K562 (cell line): ENCODE measurements around the gene LRRC14B. TPM values are rescaled to one million over a fixed set of nuclear protein-coding genes. Genes with fewer than 3 reads are reported as not detected.

ENCODE experiments used
- ATAC-seq: fragments of 200-7000 bp; cut with Tn5 transposase; 3 replicates; pipeline ENCODE4 v1.9.1; 2020; ENCODE audit warnings: moderate library complexity
- BruUV-seq: library from RNA; stranded (reverse); fragments of 400-500 nt; replicated peaks from 2 replicates; lab custom pipeline; 2021; lab: Mats Ljungman, UMichigan
- CTCF ChIA-PET: fragments of 300-600 bp; formaldehyde crosslinking; extraction: SDS; loops from one replicate; lab custom pipeline; 2021; ENCODE audit warnings: low intra/inter-chr PET ratio; lab: Yijun Ruan, JAX
- POLR2A ChIA-PET: fragments of 300-600, 350-650 bp; sonication (Branson Sonifier 250); formaldehyde crosslinking; extraction: SDS; loops from one replicate; lab custom pipeline; 2021; ENCODE audit warnings: antibody characterized with exemption, inconsistent platforms; lab: Yijun Ruan, JAX
- DNase-seq, 4 experiments: peaks; one replicate each; pipeline versions ENCODE4 v3.0.0 to v3.0.0-alpha.2; 2011 to 2018; ENCODE audit warnings: low spot score in 3 of 4, mixed read lengths in 3 of 4; ENCODE audit errors: extremely low read depth in 1 of 4
- FAIRE-seq: peaks from 2 replicates; lab custom pipeline; 2011; peaks lifted over from hg19 to GRCh38; lab: Jason Lieb, UNC
- H2AFZ ChIP-seq: 2 replicates; pipeline ENCODE4 v1.6.0; 2011; ENCODE audit warnings: low read depth, low read length, control low read depth, inconsistent platforms
- H3K27ac ChIP-seq: fragments of 200-600 bp; 3 replicates; pipeline ENCODE4 v1.8.0; 2011; ENCODE audit warnings: low read depth, mild to moderate bottlenecking, control low read depth, inconsistent platforms, low read length, moderate library complexity, mixed read lengths; ENCODE audit errors: extremely low read depth
- H3K27me3 ChIP-seq, 2 experiments: fragments of 300-600 bp in 1 of 2; 2 replicates in 1 of 2; 3 replicates in 1 of 2; pipeline versions ENCODE4 v1.6.0 to v1.8.0; 2011; ENCODE audit warnings: inconsistent platforms in 2 of 2, low read length in 2 of 2, mild to moderate bottlenecking in 1 of 2, mixed read lengths in 1 of 2, moderate library complexity in 1 of 2; ENCODE audit not compliant: control insufficient read depth in 2 of 2, insufficient read depth in 2 of 2
- H3K36me3 ChIP-seq: fragments of 300-600 bp; 3 replicates; pipeline ENCODE4 v1.8.0; 2011; ENCODE audit warnings: mild to moderate bottlenecking, low read length, inconsistent platforms; ENCODE audit not compliant: control insufficient read depth, insufficient read depth
- H3K4me1 ChIP-seq, 2 experiments: fragments of 200-600 bp in 1 of 2; replicated peaks in 1 of 2; 2 replicates in 1 of 2; 3 replicates in 1 of 2; pipeline versions ENCODE4 v1.5.1 to v1.8.0; 2011; ENCODE audit warnings: inconsistent platforms in 2 of 2, low read length in 2 of 2, mild to moderate bottlenecking in 1 of 2, mixed read lengths in 1 of 2, moderate library complexity in 1 of 2; ENCODE audit not compliant: control insufficient read depth in 2 of 2, insufficient read depth in 2 of 2
- H3K4me2 ChIP-seq: 2 replicates; pipeline ENCODE4 v1.6.1; 2011; ENCODE audit warnings: low read length, control low read depth, inconsistent platforms, mixed read lengths; ENCODE audit not compliant: insufficient read depth
- H3K4me3 ChIP-seq: fragments of 200-600 bp; sonication (generic), shearing (Covaris generic); 2 replicates; pipeline ENCODE4 v1.5.1; 2016; ENCODE audit warnings: control low read depth, inconsistent platforms
- H3K79me2 ChIP-seq: fragments of 200-600 bp; 3 replicates; pipeline ENCODE4 v1.8.0; 2011; ENCODE audit warnings: low read length, inconsistent platforms; ENCODE audit not compliant: control insufficient read depth, insufficient read depth
- H3K9ac ChIP-seq, 2 experiments: 2 replicates each; pipeline versions ENCODE4 v1.6.0 to v1.6.1; 2011; ENCODE audit warnings: low read depth in 2 of 2, low read length in 2 of 2, control low read depth in 1 of 2, inconsistent platforms in 1 of 2, mild to moderate bottlenecking in 1 of 2, mixed read lengths in 1 of 2; ENCODE audit not compliant: insufficient read depth in 1 of 2
- H3K9me1 ChIP-seq: one replicate; pipeline ENCODE4 v1.6.0; 2011; ENCODE audit warnings: inconsistent platforms, mild to moderate bottlenecking, low read length, moderate library complexity; ENCODE audit not compliant: control insufficient read depth, insufficient read depth
- H3K9me3 ChIP-seq: replicated peaks from 2 replicates; pipeline ENCODE4 v1.5.1; 2011; ENCODE audit warnings: low read depth, low read length, inconsistent platforms; ENCODE audit not compliant: control insufficient read depth, insufficient read depth
- H4K20me1 ChIP-seq: replicated peaks from 2 replicates; pipeline ENCODE4 v1.6.1; 2011; ENCODE audit warnings: low read length, inconsistent platforms, mixed read lengths; ENCODE audit not compliant: control insufficient read depth, insufficient read depth
- CHD4 ChIP-seq: fragments of 200-600 bp; sonication (generic); IDR thresholded peaks from 3 replicates; pipeline ENCODE4 v1.6.1; 2012; ENCODE audit warnings: low read depth, mild to moderate bottlenecking, mixed read lengths, low read length, inconsistent platforms; ENCODE audit not compliant: insufficient read depth, insufficient replicate concordance, poor library complexity, severe bottlenecking
- CTBP1 ChIP-seq: fragments of 450-650 bp; IDR thresholded peaks from 2 replicates; pipeline ENCODE4 v1.6.1; 2016; ENCODE audit warnings: borderline replicate concordance
- FOS ChIP-seq: IDR thresholded peaks from 3 replicates; pipeline ENCODE4 v1.6.1; 2011; ENCODE audit not compliant: insufficient read length; ENCODE audit errors: extremely low read depth
- YY1 ChIP-seq, 3 experiments: IDR thresholded peaks; 2 replicates each; pipeline ENCODE4 v1.6.1; 2011; ENCODE audit warnings: low read length in 2 of 3, mild to moderate bottlenecking in 2 of 3, moderate library complexity in 2 of 3, borderline replicate concordance in 1 of 3, control low read depth in 1 of 3, low read depth in 1 of 3; ENCODE audit not compliant: insufficient read depth in 3 of 3, insufficient replicate concordance in 2 of 3, control insufficient read depth in 1 of 3, insufficient read length in 1 of 3; ENCODE audit errors: extremely low read depth in 1 of 3
- ZNF609 ChIP-seq: sonication (generic); formaldehyde crosslinking; IDR thresholded peaks from 2 replicates; pipeline ENCODE4 v1.8.1; 2023; ENCODE audit warnings: missing genetic modification reagents, mild to moderate bottlenecking, borderline replicate concordance
- WGBS: fragments of 100-300 bp; shearing (Covaris generic); methylation state at CpG from one replicate; pipeline ENCODE4 v1.1.6; 2016; ENCODE audit warnings: low coverage, mixed read lengths; ENCODE audit not compliant: insufficient coverage; ENCODE audit errors: missing lambda C conversion rate; 5-methylcytosine and 5-hydroxymethylcytosine counted together
- in situ Hi-C: fragments of 300-500 bp; cut with MboI; formaldehyde crosslinking; loops from 4 replicates; pipeline ENCODE4 v1.15.0; 2018; ENCODE audit warnings: inconsistent platforms, mixed read lengths
- intact Hi-C: fragments of 100-400 bp; cut with micrococcal nuclease; formaldehyde crosslinking; loops from 2 replicates; pipeline ENCODE4 v1.14.2; 2022
- polyA plus RNA-seq, 8 experiments: library from polyadenylated mRNA; depleted of rRNA in 4 of 8; stranded (reverse) in 5 of 8; unstranded in 3 of 8; fragments of >200 nt; fragmentation: Nextera tagmentation in 2 of 8; fragmentation: Illumina TruSeq in 1 of 8; extraction: Ambion mirVana in 2 of 8; extraction: Trizol in 1 of 8; gene quantifications; 2 replicates each; pipeline versions ENCODE4 v1.2.1 to v1.2.3, GENCODE V29; 2011 to 2014; ENCODE audit warnings: inconsistent platforms in 1 of 8, missing spikeins in 1 of 8
- total RNA-seq, 7 experiments: library from RNA; depleted of rRNA in 6 of 7; stranded (reverse); fragments of >200 nt in 6 of 7; fragmentation: Illumina TruSeq in 2 of 7; extraction: Trizol in 2 of 7; gene quantifications; 2 replicates each; pipeline versions ENCODE4 v1.2.1 to v1.2.3, GENCODE V29; 2011 to 2021; ENCODE audit warnings: low replicate concordance in 1 of 7

LRRC14B gene
- total and polyA plus RNA-seq, 9 of the 15 experiments (the other 6 are each of a cell fraction or from before 2014, with no cell fraction given): not detected

GRCh38 chr5:184471-184870, 6.8 kb upstream of the LRRC14B start (continued):
- TF ChIP-seq CTBP1 (no peak), YY1 (IDR thresholded peaks at IDR 0.05; ENCODE audit: borderline replicate concordance in 1 of 3, control insufficient read depth in 1 of 3, extremely low read depth in 1 of 3, insufficient read depth in 3 of 3, insufficient read length in 1 of 3, insufficient replicate concordance in 2 of 3, low read depth in 1 of 3, low read length in 2 of 3) (no peak)

GRCh38 chr5:185095-186070, 5.9 kb upstream of the LRRC14B start:
- Histone ChIP-seq H3K27ac (no peak overlapping the region), H3K36me3 (no peaks in the 10 kb centered on the region), H3K27me3 (peaks cover 46 to 88% of the 10 kb centered on the region in 2 experiments), H3K9ac (no peak overlapping the region), H3K79me2 (no peaks in the 10 kb centered on the region), H2AFZ (no peak overlapping the region), H4K20me1 (peaks cover 35% of the 10 kb centered on the region; the same call in 1 of the 2 replicates), H3K4me1 (peaks cover 0 to 45% of the 10 kb centered on the region in 2 experiments; a peak in 2 of 5 replicates), H3K9me1 (no peaks in the 10 kb centered on the region), H3K4me3 (no peak overlapping the region), H3K9me3 (no peaks in the 10 kb centered on the region), H3K4me2 (no peak overlapping the region)
- intact Hi-C loops: loop anchor here (5.0 kb wide), 1 partner anchor 252 kb away; no protein-coding TSS in a partner anchor
- ChIA-PET POLR2A (interaction anchor here (1.3 kb wide), 1 partner anchor 11 kb away, joined by 3 read pairs; no protein-coding TSS in a partner anchor), CTCF (no interaction called here)
- in situ Hi-C loops: no loop called here
- ATAC-seq (no peak), FAIRE-seq (no peak), DNase-seq (no peak)
- BruUV-seq: no TSS peak
- WGBS: 1% methylated on average over 19 of the region's 21 CpGs
- TF ChIP-seq ZNF609 (CRISPR knock-in tag): no peak
- TF ChIP-seq FOS: no peak
- TF ChIP-seq CHD4: no peak
